Activated naive CD4-positive, alpha-beta T cell treated with Interleukin-2 at 50 U/mL for 16 hours (primary cell): Measurements from ENCODE around the gene NR1D2.
A peak's percentile ranks its signal among the peaks of the same experiment; 100 is the strongest.
"Not testable (repeated sequence)": the region's sequence is repeated elsewhere in the genome, so short reads cannot be mapped to it uniquely, and the experiment has no call there.

Experiments used
- DNase-seq: peaks from one replicate; pipeline ENCODE4 v3.0.0-alpha.2; 2020

Gene NR1D2

DNA sequence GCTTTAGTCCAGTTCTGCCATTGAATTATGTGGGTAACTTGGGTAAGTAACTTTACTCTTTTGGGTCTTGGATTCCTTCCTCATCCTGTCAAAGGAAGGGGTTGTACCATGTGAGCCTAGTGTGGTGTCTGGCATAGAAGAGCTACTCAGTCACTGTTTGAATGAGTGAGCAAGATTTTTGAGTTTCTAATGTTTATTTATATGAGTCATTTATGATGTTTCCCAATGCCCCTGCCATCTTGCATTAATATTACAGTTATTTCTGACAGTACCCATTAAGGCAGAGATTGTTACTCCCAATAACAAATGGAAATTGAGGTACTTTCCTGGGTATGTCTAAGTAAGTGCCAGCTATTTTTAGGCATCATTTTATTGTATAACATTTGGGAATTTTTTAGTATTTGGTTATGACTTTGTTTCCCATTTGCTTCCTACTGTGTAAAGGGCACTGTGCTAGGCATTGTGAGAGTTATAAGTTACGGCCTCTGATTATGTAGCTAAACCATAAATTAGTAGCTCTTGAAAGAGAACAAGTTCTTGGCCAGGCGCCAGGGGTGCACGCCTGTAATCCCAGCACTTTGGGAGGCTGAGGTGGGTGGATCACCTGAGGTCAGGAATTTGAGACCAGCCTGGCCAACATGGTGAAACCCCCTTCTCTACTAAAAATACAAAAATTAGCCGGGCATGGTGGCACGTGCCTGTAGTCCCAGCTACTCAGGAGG is 23.5 kb downstream of the NR1D2 start:
- DNase-seq: no peak

DNA sequence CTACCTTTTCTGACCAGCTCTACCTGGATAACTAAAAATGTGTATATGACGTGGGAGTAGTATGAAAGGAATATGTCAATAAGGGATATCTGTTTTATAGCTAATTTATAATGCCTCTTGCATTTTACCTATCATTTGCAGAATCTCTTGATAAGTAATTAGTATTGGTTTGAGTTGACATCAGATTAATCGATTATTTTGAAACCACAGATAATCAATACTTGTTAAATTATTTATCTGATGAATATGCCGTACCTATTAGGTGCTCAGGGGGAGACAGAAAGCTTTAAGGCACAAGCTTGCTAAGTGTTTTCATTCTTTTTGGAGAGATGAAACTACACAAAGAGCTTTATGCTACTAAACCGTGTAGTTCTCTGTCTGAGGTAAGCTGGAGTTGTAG is 24.3 kb downstream of the NR1D2 start:
- no peak for DNase-seq

DNA sequence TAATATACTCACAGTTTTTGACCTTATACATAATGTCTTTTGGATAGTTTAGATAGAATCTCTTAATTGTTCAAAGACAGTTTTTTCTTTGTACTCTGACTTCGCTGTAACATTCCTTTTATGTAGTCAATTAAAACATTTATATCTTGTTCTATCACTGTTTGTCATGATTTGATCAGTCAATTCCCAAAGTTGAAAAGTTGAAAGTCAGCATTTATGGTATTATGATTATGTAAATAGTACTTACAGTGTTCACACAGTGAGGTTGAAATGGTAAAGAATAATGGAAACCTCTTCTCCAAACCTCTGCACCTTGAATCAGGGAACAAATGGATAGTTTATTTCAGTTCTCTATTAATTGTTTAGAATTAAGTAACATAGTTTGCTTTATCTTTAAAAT is 26.6 kb downstream of the NR1D2 start:
- DNase-seq: no peak

DNA sequence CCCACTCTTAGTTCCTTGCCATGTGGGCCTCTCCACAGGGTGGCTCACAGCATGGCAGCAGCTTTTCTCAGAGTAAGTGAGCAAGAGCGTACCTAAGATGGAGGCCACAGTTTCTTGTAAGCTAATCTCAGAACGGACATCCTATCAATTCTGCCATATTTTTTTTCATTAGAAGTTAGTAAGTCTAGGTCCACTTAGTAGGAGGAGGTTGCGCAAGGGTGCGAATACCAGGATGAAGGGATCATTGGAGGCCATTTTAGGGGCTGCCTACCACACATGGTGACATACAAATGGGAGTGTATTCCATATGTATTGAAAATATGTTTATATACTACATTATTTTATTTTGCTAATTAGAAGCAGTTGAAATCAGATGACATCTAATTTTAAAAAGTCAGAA is 31.5 kb downstream of the NR1D2 start:
- DNase-seq: no peak

DNA sequence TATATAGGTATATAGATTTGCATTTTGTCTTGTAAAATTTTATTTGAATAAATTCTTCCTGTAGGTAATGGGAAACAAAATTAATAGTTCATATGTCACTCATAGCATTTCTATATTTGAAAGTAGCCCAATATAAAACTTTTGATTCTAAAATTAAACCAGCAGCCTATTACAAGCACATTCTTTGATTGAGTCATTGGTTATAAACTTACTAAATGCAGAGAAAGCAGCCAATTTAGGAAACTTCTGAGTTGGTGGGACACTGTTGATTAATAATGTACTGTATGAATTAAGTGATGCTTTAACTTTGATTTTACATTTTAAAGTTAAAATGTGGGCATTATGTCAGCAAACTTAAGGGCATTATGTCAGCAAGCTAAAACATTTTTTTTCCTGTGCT is 34.5 kb downstream of the NR1D2 start:
- no peak for DNase-seq

DNA sequence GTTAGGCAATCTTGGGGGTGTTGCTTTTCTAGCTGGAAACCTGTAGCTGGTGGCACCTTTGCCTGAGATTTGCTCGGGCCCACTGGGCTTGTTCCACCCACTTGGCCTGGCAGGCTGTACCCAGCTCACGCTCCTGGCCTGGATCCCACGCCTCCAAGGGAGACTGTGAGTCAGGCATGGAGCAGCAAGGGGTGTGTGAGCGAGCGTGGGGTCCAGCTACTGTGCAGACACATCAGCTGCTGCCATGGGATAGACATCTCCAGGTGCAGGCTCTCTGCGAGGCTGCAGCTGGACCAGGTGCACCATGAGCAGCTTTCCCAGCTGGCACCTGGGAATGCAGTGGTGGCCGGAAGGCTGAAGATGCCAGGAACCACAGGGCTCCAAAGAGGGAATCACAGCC is 36.0 kb downstream of the NR1D2 start:
- no peak for DNase-seq

DNA sequence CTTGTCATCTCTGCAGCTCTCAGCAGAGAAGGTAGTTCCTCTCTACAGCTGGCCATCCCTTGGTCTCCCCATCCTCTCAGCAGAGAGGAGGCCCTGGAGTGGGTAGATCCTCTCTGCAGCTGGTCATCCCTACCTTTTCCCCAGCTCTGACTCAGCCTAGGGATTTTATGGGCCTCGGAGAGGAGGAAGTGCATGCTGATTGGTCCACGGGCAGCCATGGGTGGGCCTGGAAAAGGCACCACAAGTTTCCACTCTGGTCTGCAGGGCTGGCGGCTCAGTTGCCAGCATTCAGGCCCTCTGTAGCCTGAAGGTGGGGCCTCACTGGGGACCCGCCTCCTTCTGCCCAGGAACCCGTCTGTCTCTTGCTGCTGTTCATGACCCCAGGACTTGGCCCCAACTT is 36.9 kb downstream of the NR1D2 start:
- DNase-seq: no peak

DNA sequence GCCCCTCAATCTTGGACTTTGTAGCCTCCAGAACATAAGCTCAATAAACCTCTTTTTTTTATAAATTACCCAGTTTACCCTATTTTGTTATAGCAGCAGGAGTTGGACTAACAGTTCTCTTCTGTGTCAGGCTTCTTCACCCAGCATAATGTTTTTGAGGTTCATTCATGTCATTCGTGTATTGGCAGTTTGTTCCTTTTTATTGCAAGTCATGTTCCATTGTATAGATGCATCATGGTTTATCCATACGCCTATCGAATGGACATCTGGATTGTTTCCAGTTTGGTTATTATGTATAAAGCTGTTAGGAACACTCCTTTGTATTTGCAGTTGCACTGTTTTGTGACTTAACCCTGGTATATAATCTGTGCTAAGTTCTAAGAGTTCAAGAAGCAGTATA is 39.8 kb downstream of the NR1D2 start:
- no peak for DNase-seq

DNA sequence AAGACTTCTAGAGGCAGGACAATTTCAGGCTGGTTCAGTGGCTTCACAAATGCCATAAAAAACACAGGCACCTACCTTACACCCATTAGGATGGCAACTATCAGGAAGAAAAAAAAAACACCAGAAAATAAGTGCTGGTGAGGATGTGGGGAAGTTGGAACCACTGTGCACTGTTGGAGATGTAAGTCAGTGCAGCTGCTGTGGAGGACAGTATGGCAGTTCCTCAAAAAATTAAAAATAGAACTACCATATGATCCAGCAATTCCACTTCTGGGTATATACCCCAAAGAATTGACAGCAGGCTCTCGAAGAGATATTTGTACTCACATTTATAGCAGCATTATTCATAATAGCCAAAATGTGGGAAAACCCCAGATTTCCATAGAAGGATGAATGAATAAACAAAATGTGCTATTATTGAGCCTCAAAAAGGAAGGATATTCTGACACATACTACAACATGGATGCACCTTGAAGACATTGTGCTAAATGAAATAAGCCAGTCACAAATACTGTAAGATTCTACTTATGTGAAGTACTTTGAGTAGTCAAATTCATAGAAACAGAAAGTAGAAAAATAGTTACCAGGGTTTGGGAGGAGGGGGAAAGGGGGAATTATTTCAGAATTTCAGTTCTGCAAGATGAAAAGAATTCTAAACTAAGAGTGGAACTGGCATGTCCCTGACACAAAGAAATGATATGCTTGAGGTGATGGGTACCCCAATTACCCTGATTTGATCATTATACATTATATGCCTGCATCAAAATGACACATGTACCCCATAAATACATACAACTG is 40.9 kb downstream of the NR1D2 start:
- DNase-seq: no peak

DNA sequence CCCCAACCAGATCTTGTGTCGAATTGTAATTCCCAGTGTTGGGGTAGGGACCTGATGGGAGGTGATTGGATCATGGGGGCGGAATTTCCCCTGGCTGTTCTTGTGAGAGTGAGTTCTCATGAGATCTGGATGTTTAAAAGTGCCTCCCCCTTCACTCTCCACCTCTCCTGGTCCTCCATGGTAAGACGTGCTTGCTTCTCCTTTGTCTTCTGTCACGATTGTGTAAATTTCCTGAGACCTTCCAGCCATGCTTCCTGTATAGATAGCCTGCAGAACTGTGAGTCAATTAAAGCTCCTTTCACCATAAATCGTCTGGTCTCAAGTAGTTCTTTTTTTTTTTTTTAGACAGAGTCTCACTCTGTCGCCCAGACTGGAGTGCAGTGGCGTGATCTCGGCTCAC is 42.3 kb downstream of the NR1D2 start:
- no peak for DNase-seq

DNA sequence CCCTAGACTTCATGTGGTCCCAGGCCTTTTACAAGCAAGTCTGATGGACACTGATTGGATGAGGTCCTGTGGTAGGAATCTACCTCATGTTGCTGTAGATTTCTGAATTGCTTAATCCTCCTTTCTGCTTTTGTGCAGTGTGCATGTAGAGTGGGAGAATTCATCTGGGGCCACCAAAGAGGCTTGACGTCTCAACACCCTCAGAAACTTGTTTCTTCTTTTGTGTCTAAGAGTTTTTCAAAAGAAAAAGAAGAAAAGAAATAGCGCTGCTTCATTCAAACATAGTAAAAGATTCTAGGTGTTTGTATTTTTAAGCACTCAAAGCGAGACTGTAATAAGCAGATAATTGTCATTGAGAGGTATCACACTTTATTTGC is 46.2 kb downstream of the NR1D2 start:
- no peak for DNase-seq

DNA sequence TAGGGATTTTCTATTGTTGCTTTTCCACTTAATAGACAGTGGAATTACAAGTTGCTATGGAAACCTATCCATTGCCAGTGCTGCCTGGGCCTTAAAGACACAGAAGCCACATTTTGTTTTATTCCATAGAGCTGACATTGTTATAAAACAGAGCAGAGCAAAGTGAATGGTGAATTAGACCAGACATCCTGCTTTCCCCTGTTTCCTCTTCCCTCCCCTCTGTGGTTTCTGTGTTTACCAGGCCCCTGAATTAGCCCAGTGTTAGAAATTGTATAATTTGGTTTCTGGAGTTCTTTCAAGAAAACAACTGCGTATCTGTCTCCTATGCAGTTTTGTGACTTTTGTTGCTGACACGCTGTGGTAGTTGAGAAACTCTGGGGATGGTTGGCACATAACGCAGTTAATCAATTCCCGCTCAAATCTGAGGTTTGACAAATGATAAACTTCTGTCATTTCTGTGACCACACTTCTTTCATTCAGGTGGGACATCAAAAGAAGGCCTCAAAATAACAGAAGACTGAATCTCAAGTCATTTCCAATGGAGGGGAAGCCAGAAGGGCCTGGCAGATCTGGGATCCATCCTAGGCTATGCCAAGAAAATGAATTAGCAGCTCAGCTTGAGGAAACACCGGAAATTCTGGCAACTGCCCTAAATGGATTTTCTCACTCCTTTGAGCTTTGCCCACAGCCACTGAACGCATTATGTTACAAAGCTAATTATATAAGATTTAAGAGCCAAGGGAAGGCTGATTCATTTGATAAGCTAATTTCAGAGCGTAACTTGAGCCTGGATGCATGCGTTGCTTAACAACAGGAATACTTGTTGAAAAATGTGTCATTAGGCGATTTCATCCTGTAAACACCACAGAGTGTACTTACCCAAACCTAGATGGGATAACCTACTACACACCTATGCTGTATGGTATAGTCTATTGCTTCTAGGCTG is 46.9 kb downstream of the NR1D2 start:
- DNase-seq: no peak

DNA sequence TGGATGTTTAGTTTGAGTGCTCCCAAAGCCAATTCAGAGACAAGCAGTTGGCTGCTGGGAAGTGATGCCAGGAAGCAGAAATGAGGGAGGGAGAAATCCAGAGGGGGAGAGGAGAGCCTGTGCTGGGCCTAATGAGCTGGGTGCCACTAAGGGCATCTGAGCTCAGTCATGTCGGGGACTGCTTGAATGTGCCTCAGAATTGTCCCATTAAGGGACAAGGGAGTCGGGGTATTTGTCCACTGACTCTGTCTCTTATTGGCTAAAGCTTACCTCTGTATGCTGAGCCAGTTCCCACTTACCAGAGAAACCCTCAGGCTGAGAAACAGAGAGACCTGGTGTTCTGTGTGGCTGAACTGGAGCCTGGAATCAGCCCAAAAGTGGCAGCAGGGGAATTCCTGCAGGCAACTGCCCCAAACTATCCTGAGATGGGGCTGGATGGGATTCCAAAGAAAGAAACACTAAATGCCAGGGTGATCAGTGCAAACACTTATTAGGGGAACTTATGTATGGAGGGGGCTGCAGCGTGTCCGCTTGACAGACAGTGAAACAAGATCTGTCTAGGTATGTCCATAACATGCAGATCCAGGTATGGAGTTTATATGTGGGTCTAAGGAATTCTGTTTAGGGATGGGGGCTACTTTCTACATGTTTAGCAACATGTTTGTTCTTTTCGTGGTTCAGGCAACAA is 48.6 kb downstream of the NR1D2 start:
- DNase-seq: no peak

DNA sequence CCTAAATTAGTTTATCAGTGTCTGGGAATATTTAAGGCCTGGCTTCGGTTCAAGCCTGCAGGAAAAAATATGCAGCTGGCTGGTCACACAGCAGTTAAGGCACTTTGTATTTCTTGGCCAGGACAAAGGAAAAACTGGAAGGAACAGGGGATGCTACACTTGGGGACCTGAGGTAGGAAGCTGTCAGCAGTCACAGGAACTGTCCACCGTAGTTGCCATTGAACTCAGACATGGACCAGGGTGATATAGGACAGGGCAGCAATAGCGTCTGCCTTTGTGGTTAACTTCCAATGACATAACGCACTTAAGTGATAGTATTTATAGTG is 49.1 kb downstream of the NR1D2 start:
- DNase-seq: no peak

DNA sequence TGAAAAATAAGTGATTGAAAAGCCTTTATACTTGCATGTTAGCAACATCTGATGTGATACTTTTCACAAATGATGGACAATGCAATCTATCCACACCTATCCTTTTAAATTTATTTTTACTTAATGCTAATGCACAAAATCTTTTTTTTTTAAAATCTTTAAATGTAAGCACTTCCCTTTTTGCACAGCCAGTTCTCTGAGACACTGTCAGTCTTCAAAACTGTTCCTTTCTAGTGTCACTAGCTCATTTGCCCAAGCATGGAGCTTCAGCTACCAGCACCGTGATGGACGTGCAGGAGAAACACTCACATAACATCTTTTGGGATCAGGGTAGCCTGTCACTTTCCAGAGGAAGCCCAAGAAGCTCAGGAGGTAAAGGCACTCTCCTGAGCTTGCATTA is 50.1 kb downstream of the NR1D2 start:
- DNase-seq: no peak

DNA sequence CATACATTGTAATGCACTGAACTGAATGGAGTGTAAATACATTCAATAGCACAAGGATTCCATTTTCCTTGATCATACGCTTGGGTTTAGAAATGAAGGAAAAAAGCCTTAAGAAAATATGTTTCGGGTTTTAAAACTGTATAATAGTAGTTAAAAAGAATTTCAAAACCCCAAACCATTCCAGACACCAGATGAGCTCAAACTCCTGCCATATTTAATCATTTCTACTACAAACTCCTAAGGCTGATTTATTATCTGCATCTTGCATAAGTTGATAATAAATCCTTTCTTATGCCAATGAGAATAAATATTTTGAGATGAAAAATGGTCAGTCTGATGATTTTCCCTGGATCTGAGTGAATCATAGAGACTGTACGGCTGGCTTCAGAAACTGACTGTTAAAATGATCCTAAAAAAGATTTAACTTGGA is 51.0 kb downstream of the NR1D2 start:
- no peak for DNase-seq

DNA sequence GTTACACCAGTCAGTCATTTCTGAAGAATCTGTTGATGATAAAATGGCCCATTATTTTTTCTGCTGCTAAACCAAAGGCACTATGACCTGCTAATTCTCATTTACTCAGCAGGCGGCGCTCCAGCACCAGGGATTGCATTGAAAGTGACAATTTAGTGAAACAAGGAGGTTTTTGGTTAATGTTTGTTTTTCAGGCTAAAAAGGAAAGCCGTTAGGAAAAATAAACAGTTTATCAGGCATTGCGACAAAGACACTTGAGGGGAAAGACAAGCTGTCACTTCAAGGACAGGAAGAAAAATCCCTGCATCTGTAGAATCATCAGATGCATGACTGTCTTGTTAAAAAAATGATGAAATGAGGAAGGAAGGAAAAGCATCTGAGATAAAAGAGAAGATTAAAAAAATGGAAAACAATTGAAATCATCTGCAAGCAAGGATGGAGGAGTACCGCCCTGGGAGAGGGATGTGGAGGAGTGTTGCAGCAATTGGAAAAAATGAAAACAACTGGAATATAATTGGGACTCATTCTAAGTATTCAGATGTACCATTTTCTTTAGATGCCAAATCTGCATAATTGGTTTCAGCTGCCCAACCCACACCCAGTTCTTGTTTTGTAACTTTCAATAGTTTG is 54.0 kb downstream of the NR1D2 start:
- DNase-seq: peak; percentile 66

DNA sequence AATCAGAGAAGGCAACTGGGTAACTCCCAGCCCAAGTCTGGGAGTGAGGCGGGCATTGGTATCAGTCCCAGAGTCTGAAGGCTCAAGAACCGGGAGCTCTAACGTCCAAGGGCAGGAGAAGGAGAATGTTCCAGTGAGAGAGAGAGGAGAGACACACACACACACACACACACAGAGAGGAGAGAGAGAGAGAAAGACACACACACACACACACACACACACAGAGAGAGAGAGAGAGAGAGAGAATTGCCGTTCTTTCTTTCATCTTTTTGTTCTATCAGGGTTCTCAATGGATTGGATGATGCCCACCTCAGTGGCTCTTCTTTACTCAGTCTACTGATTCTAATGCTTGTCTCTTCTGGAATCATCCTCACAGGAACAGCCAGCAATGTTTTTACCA is 57.0 kb downstream of the NR1D2 start:
- DNase-seq: no peak

DNA sequence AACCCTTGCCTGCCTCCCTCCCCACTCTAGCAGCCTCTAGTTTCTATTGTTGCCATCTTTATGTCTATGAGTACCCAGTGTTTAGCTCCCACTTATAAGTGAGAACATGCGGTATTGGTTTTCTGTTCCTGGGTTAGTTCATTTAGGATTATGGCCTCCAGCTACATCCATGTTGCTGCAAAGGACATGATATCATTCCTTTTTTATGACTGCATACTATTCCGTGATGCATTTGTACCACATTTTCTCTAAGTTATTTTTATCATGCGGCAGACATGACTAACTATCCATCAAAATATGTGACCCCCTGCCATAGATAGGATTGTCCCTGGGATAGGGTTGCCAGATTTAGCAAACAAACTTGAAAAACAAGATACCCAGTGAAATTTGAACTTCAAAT is 58.4 kb downstream of the NR1D2 start:
- no peak for DNase-seq

DNA sequence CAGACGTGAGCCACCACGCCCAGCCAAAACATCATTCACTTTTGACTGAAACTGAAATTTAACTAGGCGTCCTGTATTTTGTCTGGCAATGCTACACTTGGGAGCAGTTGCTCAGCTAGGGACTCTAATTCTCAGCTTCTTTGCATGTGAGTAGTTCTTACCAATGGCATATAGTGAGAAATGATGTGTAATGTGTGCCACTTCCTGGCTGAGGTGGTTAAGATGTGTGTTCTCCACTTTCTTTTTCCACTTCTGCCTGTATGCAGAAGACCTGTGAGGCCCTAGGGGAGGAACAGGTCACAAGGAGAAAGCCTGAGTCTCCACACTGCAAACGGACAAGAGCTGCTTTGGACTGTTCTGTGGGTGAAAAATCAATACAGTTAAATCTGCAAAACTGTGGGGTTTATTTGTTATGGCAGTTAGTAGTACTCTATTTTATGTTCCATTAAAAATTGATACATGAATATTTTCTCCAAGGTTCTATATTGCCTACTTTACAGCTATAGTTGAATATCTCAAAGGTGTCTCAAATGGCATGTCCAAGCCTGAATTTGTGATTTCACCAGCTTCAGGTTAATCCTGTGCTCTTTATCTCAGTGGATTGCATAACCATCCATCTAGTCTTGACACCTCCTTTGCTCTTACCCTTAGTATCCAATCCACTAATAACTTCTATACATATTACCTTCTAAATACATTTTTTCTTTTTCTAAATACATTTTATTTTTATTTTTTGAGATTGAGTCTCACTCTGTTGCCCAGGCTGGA is 59.3 kb downstream of the NR1D2 start:
- DNase-seq: no peak

DNA sequence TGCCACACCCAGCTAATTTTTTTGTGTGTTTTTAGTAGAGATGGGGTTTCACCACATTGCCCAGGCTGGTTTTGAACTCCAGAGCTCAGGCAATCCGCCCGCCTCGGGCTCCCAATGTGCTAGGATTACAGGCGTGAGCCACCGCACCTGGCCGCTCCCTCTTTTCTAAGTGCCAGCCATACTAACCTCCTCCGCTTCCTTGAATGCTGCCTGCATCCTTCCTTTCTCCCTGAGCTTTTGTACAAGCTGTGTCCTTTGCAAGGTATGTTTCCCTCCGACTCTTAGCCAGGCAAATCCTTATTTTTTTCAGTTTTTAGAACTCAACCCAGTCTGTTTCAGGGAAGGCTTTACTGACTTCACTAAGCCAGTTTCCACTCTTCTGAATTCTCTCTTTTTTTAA is 60.6 kb downstream of the NR1D2 start:
- DNase-seq: no peak

DNA sequence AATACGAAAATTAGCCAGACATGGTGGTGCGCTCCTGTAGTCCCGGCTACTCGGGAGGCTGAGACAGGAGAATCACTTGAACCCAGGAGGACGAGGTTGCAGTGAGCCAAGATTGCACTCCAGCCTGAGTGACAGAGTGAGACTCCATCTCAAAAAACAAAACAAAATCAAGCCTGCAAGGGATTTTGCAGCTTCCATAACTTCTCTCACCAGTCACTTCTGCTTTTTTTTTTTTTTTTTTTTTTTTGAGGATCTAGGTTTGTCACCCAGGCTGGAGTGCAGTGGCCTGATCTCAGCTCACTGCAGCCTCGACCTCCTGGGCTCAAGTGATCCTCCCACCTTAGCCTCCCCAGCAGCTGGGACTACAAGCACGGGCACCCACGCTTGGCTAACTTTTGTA is 65.7 kb downstream of the NR1D2 start:
- not testable (repeated sequence) for DNase-seq
